Mucosa of descending colon (tissue), 3 donors: ENCODE measurements around the gene POC1A. TPM values are rescaled to one million over a fixed set of nuclear protein-coding genes. Genes with fewer than 3 reads are reported as not detected.
A peak's percentile ranks its signal among the peaks of the same experiment; 100 is the strongest.

Source experiments
- ATAC-seq: fragments of 200-7000 bp; cut with Tn5 transposase; one replicate; pipeline ENCODE4 v1.9.1; 2020; ENCODE audit warnings: mild to moderate bottlenecking, moderate library complexity
- DNase-seq, 3 donors: peaks; one replicate each; pipeline ENCODE4 v3.0.0-alpha.2; 2020
- H3K36me3 ChIP-seq: fragments of 200-600 bp; one replicate; pipeline ENCODE4 v1.8.0; 2021; ENCODE audit warnings: low read depth, mild to moderate bottlenecking
- H3K4me1 ChIP-seq: fragments of 200-600 bp; one replicate; pipeline ENCODE4 v1.8.0; 2021; ENCODE audit warnings: low read depth, mild to moderate bottlenecking
- H3K4me3 ChIP-seq: fragments of 200-600 bp; one replicate; pipeline ENCODE4 v1.8.0; 2021; ENCODE audit warnings: mild to moderate bottlenecking
- H3K9me3 ChIP-seq: fragments of 200-600 bp; one replicate; pipeline ENCODE4 v1.8.0; 2021; ENCODE audit warnings: mild to moderate bottlenecking
- intact Hi-C, 2 donors: fragments of 100-400 bp; cut with DNase I in 1 of 2; cut with micrococcal nuclease in 1 of 2; formaldehyde crosslinking; loops; one replicate each; pipeline versions ENCODE4 v1.11.0 to v1.11.1; 2022; cut with DNase I, micrococcal nuclease
- total RNA-seq, 3 donors: library from RNA; stranded (reverse); fragmentation: NEBNext Ultra II Directional in 2 of 3; extraction: Animal tissue kit (Norgen Biotek cat#: 25700) in 2 of 3; gene quantifications; one replicate each; pipeline versions ENCODE4 v1.2.1 to v1.2.4, GENCODE V29; 2021 to 2023
- TF ChIP-seq, protein P1 (sequence below): fragments of 200-600 bp; IDR thresholded peaks from one replicate; pipeline ENCODE4 v1.8.0; 2022; ENCODE audit warnings: antibody characterized with exemption, mild to moderate bottlenecking
- donor health status: DM: no; HTN: no; CAD: no; lungs with moderate emphysema.
- donor health status: DM: no; HTN: no; CAD: no.
- donor health status: DM: no; HTN: yes; CAD: no.

Gene POC1A
- total RNA-seq, 3 donors from 2014 or later, result 2.9 to 12.1 (median 7.7) TPM

DNA sequence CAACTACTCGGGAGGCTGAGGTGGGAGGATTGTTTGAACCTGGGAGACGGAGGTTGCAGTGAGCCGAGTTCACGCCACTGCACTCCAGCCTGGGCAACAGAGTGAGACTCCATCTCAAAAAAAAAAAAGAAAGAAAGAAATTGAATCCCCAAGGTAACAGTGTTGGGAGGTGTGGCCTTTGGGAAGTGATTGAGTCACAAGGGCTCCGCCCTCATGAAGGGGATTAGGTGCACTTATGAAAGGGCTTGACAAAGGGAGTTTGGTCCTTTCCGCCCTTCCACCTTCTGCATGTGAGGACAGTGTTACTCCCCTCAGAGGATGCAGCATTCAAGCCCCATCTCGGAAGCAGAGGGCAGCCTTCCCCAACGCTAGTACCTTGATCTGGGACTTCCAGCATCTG lies 21.3 kb downstream of the POC1A start:
- Histone ChIP-seq H3K4me3 (no peak overlapping the region), H3K9me3 (no peaks in the 10 kb centered on the region), H3K36me3 (no peaks in the 10 kb centered on the region), H3K4me1 (no peaks in the 10 kb centered on the region)
- intact Hi-C loops, result no loop called here
- TF ChIP-seq, protein P1, sequence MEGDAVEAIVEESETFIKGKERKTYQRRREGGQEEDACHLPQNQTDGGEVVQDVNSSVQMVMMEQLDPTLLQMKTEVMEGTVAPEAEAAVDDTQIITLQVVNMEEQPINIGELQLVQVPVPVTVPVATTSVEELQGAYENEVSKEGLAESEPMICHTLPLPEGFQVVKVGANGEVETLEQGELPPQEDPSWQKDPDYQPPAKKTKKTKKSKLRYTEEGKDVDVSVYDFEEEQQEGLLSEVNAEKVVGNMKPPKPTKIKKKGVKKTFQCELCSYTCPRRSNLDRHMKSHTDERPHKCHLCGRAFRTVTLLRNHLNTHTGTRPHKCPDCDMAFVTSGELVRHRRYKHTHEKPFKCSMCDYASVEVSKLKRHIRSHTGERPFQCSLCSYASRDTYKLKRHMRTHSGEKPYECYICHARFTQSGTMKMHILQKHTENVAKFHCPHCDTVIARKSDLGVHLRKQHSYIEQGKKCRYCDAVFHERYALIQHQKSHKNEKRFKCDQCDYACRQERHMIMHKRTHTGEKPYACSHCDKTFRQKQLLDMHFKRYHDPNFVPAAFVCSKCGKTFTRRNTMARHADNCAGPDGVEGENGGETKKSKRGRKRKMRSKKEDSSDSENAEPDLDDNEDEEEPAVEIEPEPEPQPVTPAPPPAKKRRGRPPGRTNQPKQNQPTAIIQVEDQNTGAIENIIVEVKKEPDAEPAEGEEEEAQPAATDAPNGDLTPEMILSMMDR, result no peak
- DNase-seq (no peak), ATAC-seq (no peak)

DNA sequence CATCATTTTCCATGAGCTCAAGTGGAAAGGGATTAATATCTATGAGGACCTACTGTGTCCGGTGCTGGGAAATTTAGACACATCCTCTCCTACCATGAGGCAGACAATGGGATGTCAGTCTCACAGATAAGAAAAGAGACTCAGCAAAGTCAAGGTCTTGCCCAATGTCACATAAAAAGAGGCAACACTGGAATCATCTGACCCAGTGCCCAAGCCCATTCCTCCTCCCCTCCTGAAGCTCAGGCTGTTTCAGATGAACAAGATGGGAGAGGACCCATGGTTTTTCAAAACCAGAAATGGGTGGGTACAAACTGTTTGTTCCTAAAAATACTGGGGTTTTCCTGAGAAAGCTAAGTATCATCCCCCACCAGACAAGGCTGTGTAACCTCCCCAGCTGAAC lies 22.2 kb downstream of the POC1A start:
- ATAC-seq (no peak), DNase-seq (no peak)
- Histone ChIP-seq H3K4me3 (no peak overlapping the region), H3K36me3 (no peaks in the 10 kb centered on the region), H3K9me3 (no peaks in the 10 kb centered on the region), H3K4me1 (no peaks in the 10 kb centered on the region)
- TF ChIP-seq, protein P1, result no peak
- intact Hi-C loops, result no loop called here

GRCh38 chr3:52130966-52131622 lies 23.1 kb downstream of the POC1A start:
- no peaks in the 10 kb centered on the region for H3K4me1 ChIP-seq
- intact Hi-C loops, result no loop called here
- no peaks in the 10 kb centered on the region for H3K36me3 ChIP-seq
- ATAC-seq (no peak), DNase-seq (no peak)
- TF ChIP-seq, protein P1, result no peak
- no peak overlapping the region for H3K4me3 ChIP-seq
- H3K9me3 ChIP-seq, result no peaks in the 10 kb centered on the region

DNA sequence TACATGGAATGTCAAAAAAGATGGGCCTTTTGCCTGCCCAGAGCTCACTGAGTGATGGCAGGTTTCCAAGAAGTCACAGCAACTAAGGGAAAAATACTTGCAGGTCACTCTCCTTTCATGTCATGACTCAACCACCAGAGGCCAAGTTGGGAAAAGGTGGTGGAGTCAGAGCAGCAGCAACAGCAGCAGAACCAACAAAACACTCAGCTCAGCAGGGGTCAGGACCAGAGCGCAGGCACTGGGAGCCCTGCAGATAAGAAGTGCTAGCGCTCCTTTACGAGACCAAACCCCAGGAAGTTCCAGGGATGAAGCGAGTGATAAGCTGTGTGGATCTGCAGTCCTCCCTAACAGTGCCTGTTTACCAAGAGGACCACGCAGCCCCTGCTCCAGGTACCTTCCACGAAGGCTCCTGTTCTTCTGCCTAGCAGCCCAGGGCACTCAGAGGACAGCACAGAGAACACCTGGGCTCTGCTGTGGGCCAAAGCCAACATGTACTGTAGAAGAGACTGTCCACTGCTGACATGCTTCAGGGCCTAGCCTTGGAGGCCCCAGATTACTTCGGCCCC lies 26.0 kb downstream of the POC1A start:
- DNase-seq, result no peak
- Histone ChIP-seq H3K4me1 (no peaks in the 10 kb centered on the region), H3K36me3 (no peaks in the 10 kb centered on the region), H3K9me3 (no peaks in the 10 kb centered on the region), H3K4me3 (no peak overlapping the region)
- intact Hi-C loops, result no loop called here
- ATAC-seq, result no peak
- TF ChIP-seq, protein P1, result no peak

DNA sequence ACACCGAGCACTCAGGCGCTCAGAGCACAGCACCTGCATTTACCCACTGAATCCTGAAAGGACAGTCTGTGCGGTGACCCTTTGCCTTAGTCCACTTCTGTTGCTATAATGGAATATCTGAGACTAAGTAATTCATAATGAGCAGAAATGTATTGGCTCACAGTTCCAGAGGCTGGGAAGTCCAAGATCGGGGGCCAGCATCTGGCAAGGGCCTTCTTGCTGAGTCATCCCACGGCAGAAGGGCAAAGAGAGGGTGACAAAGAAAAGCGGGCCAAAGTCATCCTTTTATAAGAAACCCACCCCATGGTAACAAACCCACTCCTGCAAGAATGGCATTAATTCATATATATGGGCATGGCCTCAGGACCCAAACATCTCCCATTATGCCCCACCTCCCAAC lies 27.7 kb downstream of the POC1A start:
- TF ChIP-seq, protein P1, result no peak
- no peak for ATAC-seq
- peak in 1 of 3 donors; percentile 3 for DNase-seq
- Histone ChIP-seq H3K4me1 (no peaks in the 10 kb centered on the region), H3K36me3 (no peaks in the 10 kb centered on the region), H3K9me3 (no peaks in the 10 kb centered on the region), H3K4me3 (no peak overlapping the region)
- intact Hi-C loops, result no loop called here
